ENCODE measurements around the gene MAP3K13. TPM values are rescaled to one million over a fixed set of nuclear protein-coding genes. Genes with fewer than 3 reads are reported as not detected.

MAP3K13 gene
- total RNA-seq, 3 donors from 2014 or later (not counting 1 experiment from before 2014, with no cell fraction given): 3.3 to 11.8 (median 9.8) TPM

DNA sequence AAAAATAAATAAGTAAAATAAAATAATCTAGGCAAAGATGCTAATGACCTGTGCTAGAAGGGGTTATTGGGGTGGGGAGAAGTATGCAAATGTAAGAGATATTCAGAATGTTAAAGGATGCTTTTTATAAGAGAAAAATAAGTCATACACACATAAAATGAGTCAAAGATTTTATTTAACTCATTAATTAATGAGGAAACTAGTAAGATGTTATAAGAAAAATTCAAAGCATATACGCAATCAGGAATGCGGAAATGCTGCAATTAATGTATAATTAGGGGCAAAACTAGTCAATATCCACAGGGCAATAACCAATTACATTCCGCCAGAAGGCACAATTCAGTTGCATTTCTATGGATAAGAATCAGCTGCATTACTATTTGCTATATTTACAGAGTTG is 30.1 kb downstream of the MAP3K13 start:
- Histone ChIP-seq H3K9me3 (ENCODE audit: control insufficient read depth, insufficient read depth, low read length) (no peaks in the 10 kb centered on the region), H3K27me3 (ENCODE audit: control insufficient read depth, insufficient read depth, low read length) (no peaks in the 10 kb centered on the region), H3K27ac (ENCODE audit: low read length) (no peak overlapping the region), H3K4me3 (ENCODE audit: low read length) (no peak overlapping the region), H3K4me1 (ENCODE audit: control insufficient read depth, insufficient read depth, low read length) (no peaks in the 10 kb centered on the region), H3K36me3 (ENCODE audit: control insufficient read depth, insufficient read depth, low read length) (no peaks in the 10 kb centered on the region)
- Mint-ChIP-seq H3K9me3 (no peaks in the 10 kb centered on the region), H3K4me1 (no peaks in the 10 kb centered on the region), H3K27ac (no peak overlapping the region), H3K27me3 (ENCODE audit: low read depth in 2 of 2) (peaks cover 0 to 3% of the 10 kb centered on the region in 2 donors), H3K36me3 (no peaks in the 10 kb centered on the region), H3K4me3 (no peak overlapping the region)
- DNase-seq (no peak), ATAC-seq (no peak)
- no CpG with 5 or more reads among the region's 3 CpGs for WGBS (ENCODE audit: insufficient coverage)
- intact Hi-C loops (cut with micrococcal nuclease): no loop called here
- TF ChIP-seq, protein P1, sequence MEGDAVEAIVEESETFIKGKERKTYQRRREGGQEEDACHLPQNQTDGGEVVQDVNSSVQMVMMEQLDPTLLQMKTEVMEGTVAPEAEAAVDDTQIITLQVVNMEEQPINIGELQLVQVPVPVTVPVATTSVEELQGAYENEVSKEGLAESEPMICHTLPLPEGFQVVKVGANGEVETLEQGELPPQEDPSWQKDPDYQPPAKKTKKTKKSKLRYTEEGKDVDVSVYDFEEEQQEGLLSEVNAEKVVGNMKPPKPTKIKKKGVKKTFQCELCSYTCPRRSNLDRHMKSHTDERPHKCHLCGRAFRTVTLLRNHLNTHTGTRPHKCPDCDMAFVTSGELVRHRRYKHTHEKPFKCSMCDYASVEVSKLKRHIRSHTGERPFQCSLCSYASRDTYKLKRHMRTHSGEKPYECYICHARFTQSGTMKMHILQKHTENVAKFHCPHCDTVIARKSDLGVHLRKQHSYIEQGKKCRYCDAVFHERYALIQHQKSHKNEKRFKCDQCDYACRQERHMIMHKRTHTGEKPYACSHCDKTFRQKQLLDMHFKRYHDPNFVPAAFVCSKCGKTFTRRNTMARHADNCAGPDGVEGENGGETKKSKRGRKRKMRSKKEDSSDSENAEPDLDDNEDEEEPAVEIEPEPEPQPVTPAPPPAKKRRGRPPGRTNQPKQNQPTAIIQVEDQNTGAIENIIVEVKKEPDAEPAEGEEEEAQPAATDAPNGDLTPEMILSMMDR (IDR thresholded peaks at IDR 0.05): no peak

DNA sequence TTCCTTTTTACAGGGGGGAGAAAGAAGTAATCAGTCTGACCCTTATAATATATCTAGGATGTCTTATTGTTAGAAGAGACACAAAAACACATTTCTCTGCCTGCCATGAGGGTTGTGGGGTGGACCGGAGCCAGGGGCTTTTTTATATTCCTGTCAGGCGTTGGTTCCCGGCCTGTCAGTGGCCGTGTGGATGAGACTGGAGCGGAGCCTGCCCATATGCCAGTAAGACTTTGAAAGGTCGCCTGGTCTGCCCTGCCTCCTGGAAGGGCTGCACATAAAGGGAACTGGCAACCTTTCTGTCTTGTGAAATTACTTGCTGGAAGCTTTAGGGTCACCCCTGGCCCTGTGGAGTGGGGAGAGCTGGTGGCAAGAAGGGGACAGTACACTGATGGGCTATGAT is 34.7 kb downstream of the MAP3K13 start:
- H3K36me3 ChIP-seq (ENCODE audit: control insufficient read depth, insufficient read depth, low read length): no peaks in the 10 kb centered on the region
- H3K27ac ChIP-seq (ENCODE audit: low read length): no peak overlapping the region
- Mint-ChIP-seq H3K27ac (no peak overlapping the region), H3K4me1 (no peaks in the 10 kb centered on the region), H3K4me3 (no peak overlapping the region), H3K27me3 (ENCODE audit: low read depth in 2 of 2) (peaks cover 0 to 3% of the 10 kb centered on the region in 2 donors), H3K9me3 (no peaks in the 10 kb centered on the region), H3K36me3 (no peaks in the 10 kb centered on the region)
- no peaks in the 10 kb centered on the region for H3K27me3 ChIP-seq (ENCODE audit: control insufficient read depth, insufficient read depth, low read length)
- H3K9me3 ChIP-seq (ENCODE audit: control insufficient read depth, insufficient read depth, low read length): no peaks in the 10 kb centered on the region
- no peak for DNase-seq
- TF ChIP-seq, protein P1 (IDR thresholded peaks at IDR 0.05): no peak
- intact Hi-C loops (cut with micrococcal nuclease): no loop called here
- WGBS (ENCODE audit: insufficient coverage): 92% methylated on average over 6 of the region's 6 CpGs
- ATAC-seq: no peak
- H3K4me1 ChIP-seq (ENCODE audit: control insufficient read depth, insufficient read depth, low read length): no peaks in the 10 kb centered on the region
- no peak overlapping the region for H3K4me3 ChIP-seq (ENCODE audit: low read length)

DNA sequence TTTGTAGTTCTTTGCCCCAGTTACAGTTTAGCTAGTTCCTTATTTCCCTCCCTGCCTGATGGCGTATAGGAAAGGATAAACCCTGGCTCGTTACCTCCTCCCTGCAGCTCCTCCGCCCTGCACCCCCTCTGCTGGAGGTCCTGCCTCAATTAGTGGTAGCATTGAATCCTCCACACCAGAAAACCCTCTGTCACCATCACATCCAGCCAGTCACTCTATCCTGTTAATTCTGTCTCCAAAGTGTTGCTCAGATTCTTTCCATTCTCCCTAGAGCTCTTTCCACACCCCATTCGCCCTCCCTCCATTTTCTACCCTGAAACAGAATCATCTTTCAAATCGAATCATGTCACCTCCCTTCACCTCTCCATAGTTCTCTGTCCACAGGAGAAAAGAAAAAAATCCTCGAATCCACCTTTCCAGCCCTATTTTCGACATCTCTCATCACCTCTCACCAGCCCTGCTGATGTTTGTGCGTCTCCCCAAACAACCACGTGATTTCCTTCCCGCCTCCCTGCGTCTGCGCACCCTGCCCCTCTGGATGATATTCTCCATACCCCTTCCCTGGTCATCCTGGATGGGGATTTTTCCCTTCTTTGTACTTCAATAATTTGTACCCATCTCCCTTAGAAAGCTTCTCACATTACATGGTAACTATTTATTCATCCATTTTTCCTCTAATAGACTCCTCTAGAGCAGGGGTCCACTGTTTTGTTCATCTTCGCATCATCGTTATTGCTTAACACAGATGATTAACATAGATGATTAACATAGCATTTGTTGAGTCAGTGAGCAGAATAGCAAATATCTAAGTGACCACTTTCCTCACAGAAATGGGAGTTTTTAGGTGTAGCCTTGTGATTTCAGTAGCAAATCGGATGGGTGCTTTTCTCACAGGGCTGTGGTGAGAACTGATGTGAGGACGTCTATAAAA is 37.1 kb downstream of the MAP3K13 start:
- no peaks in the 10 kb centered on the region for H3K9me3 ChIP-seq (ENCODE audit: control insufficient read depth, insufficient read depth, low read length)
- H3K4me1 ChIP-seq (ENCODE audit: control insufficient read depth, insufficient read depth, low read length): no peaks in the 10 kb centered on the region
- no peaks in the 10 kb centered on the region for H3K27me3 ChIP-seq (ENCODE audit: control insufficient read depth, insufficient read depth, low read length)
- Mint-ChIP-seq H3K4me1 (no peaks in the 10 kb centered on the region), H3K4me3 (no peak overlapping the region), H3K9me3 (no peaks in the 10 kb centered on the region), H3K27ac (no peak overlapping the region), H3K27me3 (ENCODE audit: low read depth in 2 of 2) (no peaks in the 10 kb centered on the region), H3K36me3 (no peaks in the 10 kb centered on the region)
- WGBS (ENCODE audit: insufficient coverage): 80% methylated on average over 14 of the region's 16 CpGs
- no peak for ATAC-seq
- no peak overlapping the region for H3K27ac ChIP-seq (ENCODE audit: low read length)
- intact Hi-C loops (cut with micrococcal nuclease): no loop called here
- no peak for DNase-seq
- H3K4me3 ChIP-seq (ENCODE audit: low read length): no peak overlapping the region
- TF ChIP-seq, protein P1 (IDR thresholded peaks at IDR 0.05): no peak
- H3K36me3 ChIP-seq (ENCODE audit: control insufficient read depth, insufficient read depth, low read length): no peaks in the 10 kb centered on the region
